ENCODE measurements around the gene CHN2. TPM values are rescaled to one million over a fixed set of nuclear protein-coding genes. Genes with fewer than 3 reads are reported as not detected.

Gene CHN2
- total and polyA plus RNA-seq, 8 donors: 2.8 to 8.9 (median 4.3) TPM

- no peak overlapping the region for H3K4me3 ChIP-seq
- H3K27me3 ChIP-seq: peaks cover 0 to 11% of the 10 kb centered on the region in 2 donors
- H3K4me1 ChIP-seq: no peaks in the 10 kb centered on the region
- no peak for TF ChIP-seq CTCF (IDR thresholded peaks at IDR 0.05)
- intact Hi-C loops (cut with DNase I): loop anchor here (5.0 to 10.0 kb wide), 3 partner anchors 212 to 484 kb away; partner anchors contain the start of gene CHN2 (in 1 of the 2)
- no peak overlapping the region for H3K27ac ChIP-seq
- DNase-seq (no peak), ATAC-seq (no peak)
- no peaks in the 10 kb centered on the region for H3K36me3 ChIP-seq
- no peaks in the 10 kb centered on the region for H3K9me3 ChIP-seq
These were observed 211.8 kb downstream of the CHN2 start for GRCh38 chr7:29406366-29406765.

GRCh38 chr7:29408841-29409243 is 214.3 kb downstream of the CHN2 start:
- ATAC-seq: peak; percentile 87

DNA sequence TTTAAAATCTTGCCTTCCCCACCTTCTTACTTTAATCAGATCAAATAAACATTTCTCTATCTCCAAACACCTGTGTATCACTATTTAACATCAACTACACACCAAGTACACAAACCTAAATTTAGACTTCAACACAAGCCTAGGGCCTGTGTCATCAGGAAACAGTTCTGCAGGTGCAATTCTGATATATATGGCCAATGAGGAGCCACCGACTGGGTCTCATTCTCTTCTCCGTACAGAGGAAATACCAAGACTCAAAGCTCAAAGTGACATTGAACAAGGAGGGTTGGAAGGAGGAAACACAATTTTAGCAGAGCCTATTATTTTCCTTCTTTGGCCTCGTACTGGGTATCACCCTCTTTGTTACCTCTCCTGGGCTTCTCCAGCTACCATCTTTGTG is 216.4 kb downstream of the CHN2 start:
- no peak overlapping the region for H3K27ac ChIP-seq
- intact Hi-C loops (cut with DNase I): no loop called here
- TF ChIP-seq CTCF (IDR thresholded peaks at IDR 0.05): no peak

More at GRCh38 chr7:29408841-29409243, 214.3 kb downstream of the CHN2 start:
- H3K27me3 ChIP-seq: peaks cover 0 to 11% of the 10 kb centered on the region in 2 donors
- intact Hi-C loops (cut with DNase I): loop anchor here (5.0 to 10.0 kb wide), 3 partner anchors 214 to 487 kb away; partner anchors contain the start of gene CHN2 (in 1 of the 2)
- DNase-seq: peak in 2 of 4 donors; percentile 80 to 85
- no peak overlapping the region for H3K4me3 ChIP-seq
- no peaks in the 10 kb centered on the region for H3K9me3 ChIP-seq
- H3K4me1 ChIP-seq: no peaks in the 10 kb centered on the region
- H3K27ac ChIP-seq: no peak overlapping the region
- peak; percentile 74 to 90 for TF ChIP-seq CTCF (IDR thresholded peaks at IDR 0.05)
- no peaks in the 10 kb centered on the region for H3K36me3 ChIP-seq

DNA sequence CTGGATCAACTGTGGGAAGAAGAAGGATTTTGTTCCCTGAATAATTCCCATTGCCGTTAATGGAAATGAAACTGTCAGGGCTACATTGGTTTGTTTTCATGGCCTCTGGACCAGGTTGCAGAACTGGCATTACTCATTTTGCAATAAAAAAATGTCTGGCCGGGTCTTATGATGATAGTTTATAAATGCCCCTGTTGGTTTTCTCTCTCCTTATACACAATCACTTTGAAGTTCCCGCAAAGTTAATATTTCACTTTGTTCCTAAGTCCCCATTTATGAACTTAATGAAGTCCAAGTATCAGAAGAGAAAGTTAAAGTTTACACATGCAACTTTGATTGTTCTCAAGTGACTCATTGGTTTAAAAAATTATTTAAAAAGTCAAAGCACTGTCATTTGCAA is 218.3 kb downstream of the CHN2 start:
- peaks cover 0 to 8% of the 10 kb centered on the region in 2 donors for H3K27me3 ChIP-seq
- no peaks in the 10 kb centered on the region for H3K9me3 ChIP-seq
- H3K4me3 ChIP-seq: no peak overlapping the region
- DNase-seq (peak in 1 of 4 donors; percentile 17), ATAC-seq (no peak)
- intact Hi-C loops (cut with DNase I): no loop called here
- no peak overlapping the region for H3K27ac ChIP-seq
- no peaks in the 10 kb centered on the region for H3K4me1 ChIP-seq
- no peaks in the 10 kb centered on the region for H3K36me3 ChIP-seq
- TF ChIP-seq CTCF (IDR thresholded peaks at IDR 0.05): no peak

More for the DNA sequence above, 216.4 kb downstream of the CHN2 start:
- ATAC-seq (no peak), DNase-seq (no peak)
- H3K9me3 ChIP-seq: no peaks in the 10 kb centered on the region
- H3K27me3 ChIP-seq: peaks cover 0 to 11% of the 10 kb centered on the region in 2 donors
- H3K36me3 ChIP-seq: no peaks in the 10 kb centered on the region
- no peaks in the 10 kb centered on the region for H3K4me1 ChIP-seq
- H3K4me3 ChIP-seq: no peak overlapping the region

GRCh38 chr7:29413626-29414136 is 219.1 kb downstream of the CHN2 start:
- no peak for TF ChIP-seq CTCF (IDR thresholded peaks at IDR 0.05)
- DNase-seq: no peak
- no peak for ATAC-seq
- H3K27ac ChIP-seq: no peak overlapping the region
- H3K27me3 ChIP-seq: no peaks in the 10 kb centered on the region
- H3K4me1 ChIP-seq: no peaks in the 10 kb centered on the region
- intact Hi-C loops (cut with DNase I): no loop called here
- H3K9me3 ChIP-seq: no peaks in the 10 kb centered on the region
- no peaks in the 10 kb centered on the region for H3K36me3 ChIP-seq
- no peak overlapping the region for H3K4me3 ChIP-seq
